ENCODE results near the gene MST1.

The MST1 gene

GRCh38 chr3:49717959-49718857 lies 28.9 kb upstream of the MST1 start:
- no peak for DNase-seq

DNA sequence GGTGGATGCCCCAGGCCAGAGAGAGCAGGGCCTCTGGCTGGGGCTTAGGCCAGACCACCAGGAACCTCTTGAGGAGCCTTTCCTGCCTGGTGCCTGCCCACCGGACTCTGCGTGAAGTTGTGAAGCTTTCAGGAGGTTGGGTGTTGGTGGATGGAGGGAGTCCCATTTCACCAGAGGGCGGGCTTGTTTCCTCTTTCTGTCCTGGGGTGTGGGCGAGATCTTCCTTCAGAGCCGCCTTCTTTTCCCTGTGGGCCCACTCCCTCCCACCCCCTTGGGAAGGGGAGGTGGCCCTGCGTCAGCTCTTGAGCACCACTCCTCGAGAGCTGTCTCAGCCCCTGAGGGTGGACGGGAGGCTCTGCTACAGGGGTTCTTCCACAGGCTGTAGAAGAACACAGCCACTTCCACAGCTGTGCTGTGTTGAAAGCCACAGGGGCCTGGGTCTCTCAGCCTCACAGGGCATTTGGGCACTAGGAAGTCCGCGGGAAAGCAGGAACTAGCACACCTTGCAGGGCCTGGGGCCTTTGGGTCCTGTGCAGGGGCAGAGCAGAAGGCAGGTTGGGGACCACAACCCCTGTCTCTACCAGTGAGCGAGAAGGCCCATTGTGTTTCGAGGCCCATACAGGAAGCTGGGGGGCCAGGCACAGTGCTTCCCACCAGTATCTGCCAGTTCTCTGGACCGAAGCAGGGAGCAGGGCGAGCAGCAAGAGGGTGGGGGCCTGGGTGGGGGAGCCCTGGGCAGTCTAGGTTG lies 28.1 kb upstream of the MST1 start:
- no peak for DNase-seq

DNA sequence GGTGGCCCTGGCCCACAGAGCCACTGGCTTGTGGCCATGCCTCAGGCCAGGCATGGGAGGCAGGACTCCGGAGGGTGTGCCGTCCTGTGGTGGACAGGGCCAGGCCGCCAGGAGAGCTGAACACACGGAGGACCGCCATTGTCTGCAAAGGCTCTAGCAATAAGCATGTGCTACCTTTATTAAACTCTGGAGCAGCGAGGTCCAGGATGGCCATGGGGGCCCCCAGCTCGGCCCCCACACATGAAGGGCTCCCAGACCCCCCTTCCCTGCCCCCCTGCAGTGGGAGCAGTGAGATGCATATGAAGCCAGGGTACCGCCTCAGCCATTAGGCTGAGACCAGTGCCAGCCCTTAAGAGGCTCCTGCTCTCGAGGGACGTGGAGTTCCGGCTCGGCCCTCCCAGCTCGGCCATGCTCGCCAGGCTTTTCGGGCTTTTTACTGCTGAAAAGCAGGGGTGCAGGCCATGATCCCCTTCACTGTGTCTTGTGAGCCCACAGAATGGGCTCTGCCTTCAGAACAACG lies 27.5 kb upstream of the MST1 start:
- DNase-seq, result no peak

GRCh38 chr3:49716169-49716568 lies 26.9 kb upstream of the MST1 start:
- no peak for DNase-seq

- no peak for DNase-seq
Observed at GRCh38 chr3:49715611-49716121, 26.4 kb upstream of the MST1 start.

- no peak for DNase-seq
Observed at GRCh38 chr3:49714728-49715550, 25.7 kb upstream of the MST1 start.

DNA sequence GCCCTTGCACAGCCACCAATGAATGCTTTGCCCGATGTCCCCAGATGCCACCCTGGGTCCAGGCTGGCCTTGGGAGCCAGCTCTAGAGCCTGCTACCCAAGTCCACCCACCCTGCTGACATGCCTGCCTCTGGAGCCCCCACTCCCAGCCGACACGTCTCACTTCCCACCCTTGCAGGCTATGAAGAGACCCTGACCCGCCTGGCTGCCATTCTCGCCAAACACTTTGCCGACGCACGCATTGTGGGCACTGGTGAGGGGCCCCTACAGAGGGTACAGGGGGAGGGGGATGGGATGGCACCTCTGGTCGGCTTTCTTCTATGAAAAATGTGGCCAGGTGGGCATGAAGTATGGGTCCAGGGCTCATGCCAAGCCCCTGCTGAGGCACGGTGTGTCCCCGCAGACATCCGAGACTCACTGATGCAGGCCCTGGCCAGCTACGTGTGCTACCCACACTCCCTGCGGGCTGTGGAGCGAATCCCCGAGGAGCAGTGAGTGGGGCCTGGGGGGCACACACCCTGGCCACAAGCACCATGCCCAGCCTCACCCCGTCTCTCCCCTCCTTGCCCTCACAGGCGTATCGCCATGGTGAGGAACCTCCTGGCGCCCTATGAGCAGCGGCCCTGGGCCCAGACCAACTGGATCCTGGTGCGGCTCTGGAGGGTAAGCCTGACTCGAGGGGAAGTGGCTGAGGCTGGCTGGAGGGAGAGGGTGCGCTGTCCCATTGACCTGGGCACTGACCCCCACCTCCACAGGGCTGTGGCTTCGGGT lies 24.2 kb upstream of the MST1 start:
- no peak for DNase-seq

- DNase-seq, result no peak
Observed at GRCh38 chr3:49712631-49713317, 23.5 kb upstream of the MST1 start.

DNA sequence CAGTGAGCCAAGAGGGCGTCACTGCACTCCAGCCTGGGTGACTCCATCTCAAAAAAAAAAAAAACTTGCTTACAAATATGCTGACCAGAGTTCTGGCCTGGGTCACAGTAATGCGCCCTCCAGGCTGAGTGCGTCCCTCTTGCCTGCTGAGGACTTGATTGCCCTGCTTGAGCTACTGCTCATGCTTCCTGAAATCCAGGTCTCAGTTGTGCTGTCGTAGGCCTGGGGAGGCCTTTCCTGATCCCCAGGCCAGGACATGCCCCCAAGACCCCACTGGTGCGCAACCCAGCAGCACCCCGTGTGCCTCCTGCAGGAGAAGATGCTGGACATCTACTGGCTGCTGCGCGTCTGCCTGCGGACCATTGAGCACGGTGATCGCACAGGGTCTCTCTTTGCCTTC lies 22.9 kb upstream of the MST1 start:
- DNase-seq, result no peak

DNA sequence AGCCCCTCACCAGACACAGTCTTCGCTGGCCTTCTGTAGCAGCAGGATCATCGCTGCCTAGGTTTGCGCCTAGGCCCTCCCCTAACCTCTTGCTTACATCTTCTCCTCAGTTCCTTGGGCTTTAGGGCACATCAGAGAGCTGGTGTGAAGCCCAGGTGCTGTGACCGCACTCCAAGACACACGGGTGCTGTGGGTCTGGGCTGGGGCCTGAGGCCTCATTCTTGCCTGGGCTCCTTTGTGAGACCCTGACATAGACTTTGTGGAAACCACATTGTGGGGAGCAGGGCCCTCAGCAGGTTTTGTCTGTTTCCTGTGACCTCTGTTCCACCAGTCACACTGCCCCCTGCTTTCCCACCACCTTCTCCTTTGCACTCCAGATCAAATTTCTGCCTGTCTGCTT lies 22.2 kb upstream of the MST1 start:
- DNase-seq, result no peak

- DNase-seq, result no peak
Observed at GRCh38 chr3:49709852-49710251, 20.6 kb upstream of the MST1 start.

- DNase-seq, result no peak
Observed at GRCh38 chr3:49707113-49707480, 17.8 kb upstream of the MST1 start.

DNA sequence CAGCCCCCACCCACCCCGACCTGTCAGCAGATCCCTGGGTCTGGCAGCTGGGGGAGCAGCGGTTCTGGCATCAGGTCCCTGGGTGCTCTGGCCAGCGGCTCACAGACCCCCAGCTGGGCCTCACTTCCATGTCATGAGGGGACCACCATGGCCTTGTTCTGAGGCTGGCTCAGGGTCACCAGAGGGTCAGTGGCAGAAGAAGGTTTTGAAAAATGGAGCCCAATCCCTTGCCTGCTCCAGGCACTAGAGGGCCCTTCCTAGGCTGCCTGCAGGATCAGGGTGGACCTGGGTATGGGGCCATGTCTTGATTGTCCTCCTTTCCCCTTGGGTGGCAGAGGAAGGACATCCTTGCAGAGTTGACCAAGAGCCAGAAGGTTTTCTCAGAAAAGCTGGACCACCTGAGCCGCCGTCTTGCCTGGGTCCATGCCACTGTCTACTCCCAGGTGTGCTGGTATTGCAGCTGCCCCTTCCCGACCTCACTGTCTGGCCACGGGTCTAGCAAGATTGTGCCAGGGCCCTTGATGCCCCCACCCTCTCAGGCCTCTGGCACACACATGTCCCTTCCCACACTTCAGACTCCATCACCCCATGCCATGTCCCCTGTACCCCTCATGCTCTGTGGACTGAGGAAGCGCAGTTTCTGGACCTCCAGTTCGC lies 17.3 kb upstream of the MST1 start:
- no peak for DNase-seq

DNA sequence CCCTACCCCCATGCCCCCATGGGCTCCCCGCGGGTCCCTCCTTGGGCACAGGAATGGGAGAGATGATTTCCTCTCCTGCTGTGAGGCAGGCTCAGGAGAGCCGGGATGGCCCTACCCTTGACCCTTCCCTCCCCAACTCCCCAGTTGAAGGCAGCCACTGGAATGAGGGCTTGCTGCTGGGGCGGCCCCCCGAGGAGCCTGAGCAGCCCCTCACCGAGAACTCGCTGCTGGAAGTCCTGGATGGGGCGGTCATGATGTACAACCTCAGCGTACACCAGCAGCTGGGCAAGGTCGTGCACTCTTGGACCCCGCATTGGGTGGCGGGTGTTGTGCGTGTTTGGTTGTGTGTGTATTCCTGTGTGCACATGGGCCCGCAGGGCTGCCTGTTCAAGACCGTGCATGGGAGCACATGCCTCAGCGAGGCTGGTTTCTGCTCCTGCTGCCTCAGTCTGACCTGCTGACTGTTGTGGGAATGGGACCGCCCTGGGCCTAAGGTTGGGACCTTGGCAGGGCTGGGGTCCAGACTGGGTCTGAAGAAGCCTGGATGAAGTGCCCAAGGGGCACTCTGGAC lies 16.2 kb upstream of the MST1 start:
- no peak for DNase-seq

GRCh38 chr3:49704629-49705028 lies 15.4 kb upstream of the MST1 start:
- DNase-seq, result no peak

DNA sequence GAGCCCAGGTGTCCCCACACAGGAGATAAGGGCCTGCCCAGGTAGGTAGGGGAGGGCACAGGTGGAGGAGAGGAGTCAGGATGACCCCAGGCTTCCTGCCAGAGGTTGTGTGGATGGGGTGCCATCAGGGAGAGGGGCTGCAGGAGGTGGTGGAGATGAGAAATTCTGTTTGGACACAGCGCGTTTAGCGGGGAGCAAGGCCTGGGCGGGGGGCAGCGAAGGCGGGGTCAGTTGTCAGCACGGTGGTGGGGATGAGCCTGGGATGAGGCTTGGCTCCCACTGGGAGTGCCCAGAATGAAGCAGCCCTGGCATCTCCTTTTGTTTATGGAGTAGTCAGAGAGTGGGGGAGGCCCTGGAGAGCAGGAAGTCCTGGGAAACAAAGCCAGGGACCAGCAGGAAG lies 14.7 kb upstream of the MST1 start:
- DNase-seq, result no peak

- peak; percentile 72 for DNase-seq
Observed at GRCh38 chr3:49703443-49703927, 14.2 kb upstream of the MST1 start.

- no peak for DNase-seq
Observed at GRCh38 chr3:49702672-49703071, 13.4 kb upstream of the MST1 start.

DNA sequence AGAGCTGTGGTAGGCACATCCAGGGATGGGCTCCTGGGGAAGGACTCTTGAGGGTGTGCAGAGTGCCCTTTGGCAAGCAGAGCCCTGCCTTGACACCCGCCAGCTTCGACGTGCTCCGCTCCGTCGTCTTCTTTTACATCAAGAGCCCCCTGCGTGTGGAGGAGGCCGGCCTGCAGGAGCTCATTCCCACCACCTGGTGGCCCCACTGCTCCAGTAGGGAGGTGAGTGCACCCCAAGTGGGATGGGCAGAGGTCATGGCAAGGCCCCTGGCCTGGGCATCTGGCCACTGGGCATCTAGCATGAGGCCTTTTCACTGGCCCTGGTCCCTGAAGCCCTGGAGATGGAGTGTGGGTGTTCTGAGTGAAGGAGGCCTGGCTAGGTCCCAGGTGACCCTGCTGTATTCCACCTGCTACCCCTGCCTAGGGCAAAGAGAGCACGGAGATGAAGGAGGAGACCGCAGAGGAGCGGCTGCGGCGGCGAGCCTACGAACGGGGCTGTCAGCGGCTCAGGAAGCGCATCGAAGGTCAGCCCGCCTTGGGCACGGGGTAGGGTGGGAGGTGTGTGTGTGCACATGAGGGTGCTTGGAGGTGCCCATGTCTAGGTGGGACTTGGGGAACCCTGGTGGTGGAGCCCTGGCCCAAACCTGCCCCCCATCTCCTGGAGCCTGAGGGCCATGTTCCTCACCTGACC lies 12.3 kb upstream of the MST1 start:
- DNase-seq, result no peak

Measured in CD4-positive, alpha-beta T cell treated with Interleukin-6 for 4 hours (primary cell).